ENCODE results near the gene LENEP. TPM values are rescaled to one million over a fixed set of nuclear protein-coding genes. Genes with fewer than 3 reads are reported as not detected.

The LENEP gene
- polyA plus RNA-seq, 2 of the 4 experiments (the other 2 are of a cell fraction), result not detected

DNA sequence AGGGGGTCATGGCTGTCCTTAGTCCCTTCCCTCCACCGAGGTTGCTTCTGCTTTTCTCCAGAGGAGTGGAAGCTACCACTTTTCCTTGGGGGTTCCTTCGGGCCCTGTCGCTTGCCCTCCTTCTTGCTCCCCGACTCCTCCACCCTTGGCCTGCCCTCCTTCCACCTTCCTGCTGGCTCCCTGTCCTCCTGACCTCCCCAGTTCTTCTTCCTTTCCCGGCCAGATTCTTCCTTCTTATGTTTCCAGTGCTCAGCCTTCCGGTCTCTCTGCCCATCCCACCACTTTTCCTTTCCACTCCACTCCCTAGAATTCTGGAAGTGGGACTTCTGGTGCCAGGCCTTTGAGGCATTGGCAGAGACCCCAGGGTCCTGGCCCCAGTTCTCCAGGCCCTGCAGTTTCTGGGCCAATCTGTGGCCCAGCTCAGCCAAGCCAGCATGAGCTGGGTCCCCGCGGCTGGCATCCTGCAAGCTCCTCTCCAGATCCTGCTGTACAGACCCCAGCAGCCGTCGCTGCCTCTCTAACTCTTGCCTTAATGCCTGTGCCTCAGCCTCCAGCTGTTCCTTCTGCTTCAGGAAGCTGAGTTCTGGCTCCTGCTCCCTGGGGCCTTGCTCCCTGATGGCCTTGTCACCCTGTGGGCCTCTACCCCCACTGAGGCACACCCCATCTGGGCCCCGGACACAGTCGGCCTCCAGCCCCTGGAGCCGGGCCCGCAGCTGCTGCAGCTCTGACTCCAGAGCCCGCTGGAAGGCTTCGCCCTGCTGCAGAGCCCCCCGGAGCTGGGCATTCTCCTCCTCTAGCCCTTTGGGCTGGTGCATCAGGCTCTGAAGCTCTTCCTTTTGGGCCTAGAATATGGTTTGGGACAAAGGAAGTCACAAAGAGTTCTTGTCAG, 47.2 kb upstream of the LENEP start:
- CTCF ChIA-PET, result interaction anchor here (1.2 to 1.8 kb wide), 5 partner anchors 8 to 387 kb away, joined by 3 to 7 read pairs (median 6); partner anchors contain the start of gene PMVK
- no peaks in the 10 kb centered on the region for H3K9me3 ChIP-seq
- WGBS (ENCODE audit: missing lambda C conversion rate), result 82% methylated on average over 13 of the region's 17 CpGs
- POLR2A ChIA-PET, result interaction anchor here (1.2 to 1.5 kb wide), 2 partner anchors 10 to 27 kb away, joined by 3 to 4 read pairs; partner anchors contain the start of gene PBXIP1
- FAIRE-seq, result no peak
- no peak for DNase-seq (ENCODE audit: low read depth in 1 of 2, low spot score in 1 of 2)
- ATAC-seq, result no peak
- no peak overlapping the region for H3K27ac ChIP-seq
- TF ChIP-seq, protein P1, sequence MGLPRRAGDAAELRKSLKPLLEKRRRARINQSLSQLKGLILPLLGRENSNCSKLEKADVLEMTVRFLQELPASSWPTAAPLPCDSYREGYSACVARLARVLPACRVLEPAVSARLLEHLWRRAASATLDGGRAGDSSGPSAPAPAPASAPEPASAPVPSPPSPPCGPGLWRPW (IDR thresholded peaks at IDR 0.05), result no peak
- no peak for TF ChIP-seq NPAS2 (CRISPR knock-in tag; IDR thresholded peaks at IDR 0.05; ENCODE audit: borderline replicate concordance)
- H3K4me2 ChIP-seq, result no peak overlapping the region
- no peak overlapping the region for H3K4me3 ChIP-seq
- no peaks in the 10 kb centered on the region for H3K4me1 ChIP-seq

DNA sequence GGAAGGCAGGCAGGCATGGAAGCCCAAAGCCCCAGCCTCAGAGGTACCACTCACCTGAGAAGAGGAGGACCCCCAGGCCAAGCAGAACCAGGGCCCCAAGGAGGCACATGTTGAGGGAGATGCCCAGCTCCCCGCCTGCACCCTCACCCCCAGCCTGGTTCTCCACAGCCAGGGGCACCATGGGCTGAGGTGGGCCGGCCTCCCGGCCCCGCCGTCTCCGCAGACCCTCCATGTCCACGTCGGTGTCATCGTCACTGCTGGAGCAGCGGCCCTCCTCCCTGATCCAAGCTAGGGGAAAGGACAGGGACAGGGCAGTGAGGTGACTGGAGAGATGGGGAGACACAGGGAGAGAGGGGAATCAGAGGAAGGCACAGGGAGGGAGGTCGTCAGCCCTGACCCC, 45.3 kb upstream of the LENEP start:
- DNase-seq (ENCODE audit: low read depth in 1 of 2, low spot score in 1 of 2) (no peak), ATAC-seq (no peak), FAIRE-seq (no peak)
- H3K9me3 ChIP-seq, result no peaks in the 10 kb centered on the region
- H3K4me2 ChIP-seq, result no peak overlapping the region
- no peak overlapping the region for H3K27ac ChIP-seq
- ChIA-PET CTCF (interaction anchor here (1.0 to 1.8 kb wide), 3 partner anchors 8 to 137 kb away, joined by 3 to 7 read pairs (median 3); partner anchors contain the start of gene PMVK), POLR2A (no interaction called here)
- H3K4me3 ChIP-seq, result no peak overlapping the region
- H3K4me1 ChIP-seq, result no peaks in the 10 kb centered on the region
- WGBS (ENCODE audit: missing lambda C conversion rate), result 80% methylated on average over 11 of the region's 11 CpGs
- TF ChIP-seq TP53 (CRISPR knock-in tag; IDR thresholded peaks at IDR 0.05) (no peak), EHMT2 (IDR thresholded peaks at IDR 0.05; ENCODE audit: low read depth) (no peak), MAFK (IDR thresholded peaks at IDR 0.05; ENCODE audit: partially characterized antibody) (no peak), ZNF302 (CRISPR knock-in tag; IDR thresholded peaks at IDR 0.05) (no peak), ESRRA (IDR thresholded peaks at IDR 0.05; ENCODE audit: borderline replicate concordance, low read length) (no peak), CBX8 (IDR thresholded peaks at IDR 0.05) (no peak), CHD4 (IDR thresholded peaks at IDR 0.05; ENCODE audit: borderline replicate concordance) (no peak), RARB (CRISPR knock-in tag; IDR thresholded peaks at IDR 0.05) (no peak), NR3C1 (IDR thresholded peaks at IDR 0.05) (no peak), TFCP2L1 (CRISPR knock-in tag; IDR thresholded peaks at IDR 0.05) (no peak), POLR2A (IDR thresholded peaks at IDR 0.05; ENCODE audit: low read length) (no peak)
- TF ChIP-seq, protein P2, sequence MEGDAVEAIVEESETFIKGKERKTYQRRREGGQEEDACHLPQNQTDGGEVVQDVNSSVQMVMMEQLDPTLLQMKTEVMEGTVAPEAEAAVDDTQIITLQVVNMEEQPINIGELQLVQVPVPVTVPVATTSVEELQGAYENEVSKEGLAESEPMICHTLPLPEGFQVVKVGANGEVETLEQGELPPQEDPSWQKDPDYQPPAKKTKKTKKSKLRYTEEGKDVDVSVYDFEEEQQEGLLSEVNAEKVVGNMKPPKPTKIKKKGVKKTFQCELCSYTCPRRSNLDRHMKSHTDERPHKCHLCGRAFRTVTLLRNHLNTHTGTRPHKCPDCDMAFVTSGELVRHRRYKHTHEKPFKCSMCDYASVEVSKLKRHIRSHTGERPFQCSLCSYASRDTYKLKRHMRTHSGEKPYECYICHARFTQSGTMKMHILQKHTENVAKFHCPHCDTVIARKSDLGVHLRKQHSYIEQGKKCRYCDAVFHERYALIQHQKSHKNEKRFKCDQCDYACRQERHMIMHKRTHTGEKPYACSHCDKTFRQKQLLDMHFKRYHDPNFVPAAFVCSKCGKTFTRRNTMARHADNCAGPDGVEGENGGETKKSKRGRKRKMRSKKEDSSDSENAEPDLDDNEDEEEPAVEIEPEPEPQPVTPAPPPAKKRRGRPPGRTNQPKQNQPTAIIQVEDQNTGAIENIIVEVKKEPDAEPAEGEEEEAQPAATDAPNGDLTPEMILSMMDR (IDR thresholded peaks at IDR 0.05), result no peak

DNA sequence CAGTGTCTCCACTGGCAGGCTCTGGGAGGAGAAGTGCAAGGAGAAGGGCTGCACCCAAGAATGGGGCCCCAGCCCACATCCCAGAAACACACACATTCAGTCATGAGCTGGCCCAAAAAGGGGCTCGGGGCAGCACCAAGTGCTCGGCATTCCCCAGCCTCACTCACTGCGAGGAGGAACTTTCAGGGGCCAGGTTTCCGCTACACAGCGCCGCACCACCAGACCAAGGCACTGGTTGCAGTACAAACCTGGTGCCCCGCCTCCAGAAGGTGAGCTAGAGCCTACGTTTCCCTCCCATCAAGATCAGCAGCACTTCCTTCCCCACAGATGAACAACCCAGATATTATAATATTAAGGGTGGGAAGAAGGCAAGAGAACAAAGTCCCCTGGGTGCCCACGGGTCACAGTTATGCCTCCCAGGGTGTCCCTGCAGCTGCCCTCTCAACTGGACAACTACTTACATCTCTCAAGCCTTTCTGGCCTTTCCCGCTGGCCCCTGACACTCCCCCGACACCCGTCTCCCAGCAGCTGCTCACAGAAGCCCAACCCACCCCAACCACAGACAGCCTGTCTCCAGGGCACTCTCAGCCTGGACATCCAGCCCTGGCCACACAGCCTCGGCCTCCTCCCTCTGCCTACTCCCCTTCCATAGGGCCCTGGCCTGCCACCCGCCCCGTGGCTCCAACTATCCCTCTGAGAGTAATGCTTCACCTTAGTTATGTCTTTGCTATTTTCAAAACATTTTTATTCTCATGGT, 41.3 kb upstream of the LENEP start:
- Histone ChIP-seq H3K4me3 (no peak overlapping the region), H3K9me3 (no peaks in the 10 kb centered on the region), H3K4me2 (no peak overlapping the region), H3K27ac (no peak overlapping the region), H3K4me1 (peaks cover 15% of the 10 kb centered on the region)
- WGBS (ENCODE audit: missing lambda C conversion rate), result 79% methylated on average over 15 of the region's 15 CpGs
- ATAC-seq, result no peak
- no peak for DNase-seq (ENCODE audit: low read depth in 1 of 2, low spot score in 1 of 2)
- POLR2A ChIA-PET, result no interaction called here
- no peak for FAIRE-seq
- no peak for TF ChIP-seq ESRRA (IDR thresholded peaks at IDR 0.05; ENCODE audit: borderline replicate concordance, low read length)
- TF ChIP-seq, protein P3, sequence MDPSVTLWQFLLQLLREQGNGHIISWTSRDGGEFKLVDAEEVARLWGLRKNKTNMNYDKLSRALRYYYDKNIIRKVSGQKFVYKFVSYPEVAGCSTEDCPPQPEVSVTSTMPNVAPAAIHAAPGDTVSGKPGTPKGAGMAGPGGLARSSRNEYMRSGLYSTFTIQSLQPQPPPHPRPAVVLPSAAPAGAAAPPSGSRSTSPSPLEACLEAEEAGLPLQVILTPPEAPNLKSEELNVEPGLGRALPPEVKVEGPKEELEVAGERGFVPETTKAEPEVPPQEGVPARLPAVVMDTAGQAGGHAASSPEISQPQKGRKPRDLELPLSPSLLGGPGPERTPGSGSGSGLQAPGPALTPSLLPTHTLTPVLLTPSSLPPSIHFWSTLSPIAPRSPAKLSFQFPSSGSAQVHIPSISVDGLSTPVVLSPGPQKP (IDR thresholded peaks at IDR 0.05; ENCODE audit: low read depth, low read length), result no peak
- no peak for TF ChIP-seq RAD21 (conservative IDR thresholded peaks at IDR 0.05 in 1 of 2, IDR thresholded peaks at IDR 0.05 in 1 of 2)
- no peak for TF ChIP-seq TFCP2L1 (CRISPR knock-in tag; IDR thresholded peaks at IDR 0.05)
- no peak for TF ChIP-seq NR3C1 (IDR thresholded peaks at IDR 0.05)
- no peak for TF ChIP-seq ZFP36 (IDR thresholded peaks at IDR 0.05; ENCODE audit: borderline replicate concordance, partially characterized antibody)
- no peak for TF ChIP-seq EHMT2 (IDR thresholded peaks at IDR 0.05; ENCODE audit: low read depth)
- TF ChIP-seq FOSL2 (IDR thresholded peaks at IDR 0.05), result no peak
- TF ChIP-seq FOSL2 (CRISPR knock-in tag; IDR thresholded peaks at IDR 0.05), result no peak
- no peak for TF ChIP-seq RFX5 (IDR thresholded peaks at IDR 0.05)
- TF ChIP-seq CHD2 (IDR thresholded peaks at IDR 0.05; ENCODE audit: low read length, partially characterized antibody), result no peak
- TF ChIP-seq JUNB (IDR thresholded peaks at IDR 0.05), result no peak
- TF ChIP-seq PHF8 (IDR thresholded peaks at IDR 0.05; ENCODE audit: borderline replicate concordance, low read depth), result no peak
- CTCF ChIA-PET, result interaction anchor here (1.1 to 3.0 kb wide), 4 partner anchors 9 to 392 kb away, joined by 3 to 19 read pairs (median 6); partner anchors contain the start of genes PMVK and PYGO2

Measured in A549 (cell line).